GM21825 (cell line): Measurements from ENCODE around the gene WEE2.
"Not testable (repeated sequence)": the region's sequence is repeated elsewhere in the genome, so short reads cannot be mapped to it uniquely, and the experiment has no call there.

Source experiments
- ATAC-seq: cut with Tn5 transposase; IDR thresholded peaks from one replicate; pipeline ENCODE4 v1.9.1; 2021; ENCODE audit warnings: mild to moderate bottlenecking, moderate library complexity; ENCODE audit not compliant: unreplicated experiment

WEE2 gene

DNA sequence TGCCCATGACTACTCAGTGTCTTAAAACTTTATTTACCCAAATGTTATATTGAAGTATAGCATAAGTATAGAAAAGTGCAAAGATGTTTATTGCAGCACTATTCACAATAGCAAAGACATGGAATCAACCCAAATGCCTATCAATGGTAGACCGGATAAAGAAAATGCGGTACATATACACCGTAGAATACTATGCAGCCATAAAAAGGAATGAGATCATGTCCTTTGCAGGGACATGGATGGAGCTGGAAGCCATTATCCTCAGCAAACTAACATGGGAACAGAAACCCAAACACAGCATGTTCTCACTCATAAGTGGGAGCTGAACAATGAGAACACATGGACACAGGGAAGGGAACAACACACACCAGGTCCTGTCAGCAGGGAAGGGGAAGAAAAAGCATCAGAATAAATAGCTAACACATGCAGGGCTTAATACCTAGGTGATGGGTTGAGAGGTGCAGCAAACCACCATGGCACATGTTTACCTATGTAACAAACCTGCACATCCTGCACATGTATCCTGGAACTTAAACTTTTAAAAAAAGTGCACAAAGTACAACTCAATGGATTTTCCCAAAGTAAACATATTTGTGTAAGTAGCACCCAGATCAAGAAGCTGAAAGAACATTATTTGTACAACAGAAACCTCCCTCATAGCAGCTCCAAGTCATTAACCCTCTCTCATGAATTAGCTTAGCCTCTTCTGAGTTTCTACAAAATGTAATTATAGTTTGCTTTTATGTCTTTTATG is 18.9 kb upstream of the WEE2 start:
- ATAC-seq: not testable (repeated sequence)

DNA sequence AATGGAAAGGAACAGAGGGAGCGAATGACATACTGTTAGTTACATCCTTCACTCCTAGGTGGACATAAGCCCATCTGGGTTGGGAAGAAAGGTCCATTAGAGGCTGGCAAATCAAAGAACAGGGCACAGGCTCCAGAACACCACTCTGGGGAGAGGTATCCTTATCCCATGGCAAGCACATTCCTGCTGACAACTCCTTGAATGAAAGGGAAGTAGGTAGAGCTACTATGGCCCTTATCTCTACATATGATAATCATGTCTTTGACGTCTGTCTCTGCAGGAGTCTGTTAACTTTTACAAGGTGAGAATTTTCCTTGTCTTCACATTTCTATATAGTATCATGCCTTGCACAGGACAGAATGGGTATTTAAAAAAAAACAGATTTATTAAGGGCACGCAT is 16.6 kb upstream of the WEE2 start:
- no peak for ATAC-seq

DNA sequence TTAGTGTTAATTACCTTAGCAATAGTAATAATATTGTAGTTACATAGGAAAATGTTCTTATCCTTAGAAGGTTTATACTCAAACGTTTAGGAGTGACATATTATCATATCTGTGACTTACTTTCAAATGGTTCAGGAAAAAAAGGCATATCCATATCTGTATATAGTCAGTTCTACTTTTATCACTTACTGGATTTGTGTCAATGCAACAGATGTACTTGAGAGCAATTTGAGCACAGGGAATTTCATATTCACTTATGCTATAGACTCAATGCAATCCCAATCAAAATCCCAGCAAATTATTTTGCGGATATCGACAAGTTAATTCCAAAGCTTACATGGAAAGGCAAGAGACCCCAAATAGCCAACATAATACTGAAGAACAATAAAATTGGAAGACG is 16.2 kb upstream of the WEE2 start:
- no peak for ATAC-seq

DNA sequence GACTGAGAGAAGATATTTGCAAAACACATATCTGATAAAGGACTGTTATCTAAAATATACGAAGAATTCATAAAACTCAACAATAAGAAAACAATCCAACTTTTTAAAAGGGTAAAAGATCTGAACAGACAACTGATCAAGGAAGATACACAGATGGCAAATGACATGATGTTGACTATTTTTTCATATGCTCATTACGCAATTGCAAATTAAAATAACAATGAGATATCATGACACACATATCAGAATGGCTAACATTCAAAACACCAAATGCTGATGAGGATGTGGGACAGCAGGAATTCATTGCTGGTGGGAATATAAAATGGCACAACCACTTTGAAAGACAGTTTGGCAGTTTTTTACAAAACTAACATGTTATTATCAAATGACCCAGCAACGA is 15.1 kb upstream of the WEE2 start:
- ATAC-seq: no peak

DNA sequence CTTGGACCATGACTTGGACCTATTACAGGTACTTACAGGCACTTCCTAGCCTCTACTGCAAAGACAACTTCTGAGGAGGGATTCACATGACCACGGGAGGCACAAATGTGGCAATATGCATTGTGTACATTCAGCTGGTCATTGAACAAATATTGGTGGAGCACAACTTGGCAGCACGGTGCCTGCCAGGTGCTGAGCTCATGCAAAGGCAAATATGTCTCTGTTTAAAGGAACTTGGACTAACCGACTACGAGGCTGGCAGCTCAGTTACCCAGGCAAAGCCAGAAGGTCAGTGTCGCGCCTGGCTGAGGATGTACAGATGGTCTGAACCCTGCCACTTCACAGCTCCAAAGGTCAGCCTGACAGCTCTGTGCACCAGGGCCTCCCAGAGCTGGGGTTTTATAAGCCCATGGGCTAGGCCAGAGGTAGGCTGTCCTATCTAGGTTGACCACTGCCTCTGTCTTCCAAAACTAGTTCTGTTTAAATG is 12.3 kb upstream of the WEE2 start:
- no peak for ATAC-seq

DNA sequence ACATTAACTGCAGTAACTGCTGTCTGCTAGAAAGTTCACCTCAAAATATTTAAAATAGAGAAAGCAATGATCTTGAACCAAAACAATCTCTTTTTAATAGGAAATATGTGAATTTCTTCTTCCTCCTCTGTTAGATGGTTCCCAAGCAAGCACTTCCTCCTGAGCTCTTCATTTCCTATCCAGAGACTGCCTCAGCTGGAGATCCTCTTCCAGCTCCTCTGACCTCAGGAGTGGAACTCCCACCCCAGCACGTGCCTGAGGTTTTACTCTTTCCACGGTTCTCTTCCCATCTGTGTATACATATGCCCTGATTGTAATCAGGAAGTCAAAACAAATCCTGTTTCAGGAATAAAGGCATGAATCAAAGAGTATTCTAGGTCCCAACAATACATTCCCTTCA is 11.8 kb upstream of the WEE2 start:
- no peak for ATAC-seq

DNA sequence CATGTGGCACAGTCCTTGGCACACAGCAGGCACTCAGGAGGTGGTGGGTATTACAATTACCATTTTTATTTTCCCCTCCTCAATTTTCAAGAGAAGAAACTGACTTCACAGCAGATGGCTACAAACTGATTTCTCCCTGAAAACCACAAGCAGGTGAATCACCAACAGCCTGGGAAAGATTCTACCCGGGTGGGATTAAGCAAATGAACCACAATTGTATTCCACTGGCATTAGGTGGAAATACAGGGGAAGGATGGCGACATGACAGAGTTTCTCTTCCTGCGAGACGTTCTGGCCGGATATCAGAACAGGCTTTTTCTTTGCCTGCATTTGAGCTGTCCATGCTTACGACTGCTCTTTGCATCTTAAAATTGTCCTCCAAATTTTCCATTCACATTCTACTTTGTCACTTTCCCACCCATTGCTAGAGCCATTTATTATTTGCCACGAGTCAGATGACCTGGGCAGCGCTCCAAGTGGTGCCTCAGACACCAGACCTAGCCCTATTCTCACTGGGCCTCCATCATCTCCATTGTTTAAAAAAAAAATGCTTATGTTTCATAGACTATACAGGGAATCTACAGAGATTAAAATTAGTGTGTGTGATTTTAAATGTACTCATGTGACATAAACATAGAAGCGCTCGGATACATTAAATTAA is 10.8 kb upstream of the WEE2 start:
- no peak for ATAC-seq

DNA sequence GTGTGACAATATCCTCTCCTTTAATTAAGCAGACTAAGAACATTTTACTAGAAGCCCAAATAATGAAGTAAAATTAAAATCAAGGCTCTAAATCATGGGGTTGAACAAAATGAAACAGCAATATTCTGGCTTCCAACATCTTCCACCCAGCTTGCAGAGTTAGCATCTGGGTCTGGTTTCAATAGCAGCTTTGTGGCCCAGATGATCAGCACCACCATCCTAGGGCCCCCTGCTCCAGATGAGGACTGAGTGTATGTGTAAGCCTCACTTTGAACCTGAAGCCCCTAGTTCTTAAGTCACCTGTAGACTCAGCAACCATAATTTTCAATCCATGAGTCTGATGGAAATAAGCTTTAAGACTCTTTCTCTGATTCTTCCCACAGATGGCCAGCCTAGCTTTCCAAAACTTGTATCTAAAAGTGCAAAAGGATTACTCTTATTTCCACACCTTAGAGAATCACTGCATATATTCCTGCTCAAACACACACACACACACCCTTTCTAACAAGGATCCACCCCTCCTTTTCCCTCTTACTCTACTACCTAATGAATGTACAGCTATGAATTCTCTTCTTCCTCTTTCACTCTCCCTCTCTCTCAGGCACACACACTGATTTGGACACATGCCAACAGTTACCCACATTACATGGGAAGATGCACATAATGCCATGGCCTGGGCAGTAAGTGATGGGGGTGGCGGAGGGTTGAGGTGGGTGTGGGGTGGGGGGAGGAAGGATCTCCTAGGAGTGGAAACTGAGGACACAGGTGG is 9.7 kb upstream of the WEE2 start:
- no peak for ATAC-seq

DNA sequence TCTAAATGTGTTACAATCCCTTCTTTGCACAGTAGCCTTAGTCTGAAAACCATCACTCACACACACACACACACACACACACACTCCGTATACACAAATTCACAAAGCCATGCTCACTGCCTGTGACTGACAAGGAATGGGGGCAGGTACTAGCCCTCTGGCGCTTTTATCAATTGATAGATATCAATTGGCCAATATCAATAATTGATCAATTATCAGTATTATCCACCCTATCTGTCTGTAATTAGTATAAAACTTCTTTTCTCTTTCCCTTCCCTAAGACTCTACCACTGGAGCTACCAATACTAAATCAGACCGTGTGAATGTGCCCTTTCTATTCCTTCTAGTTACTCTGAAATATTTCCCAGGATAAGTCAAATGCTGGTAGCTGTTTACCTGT is 8.3 kb upstream of the WEE2 start:
- no peak for ATAC-seq

DNA sequence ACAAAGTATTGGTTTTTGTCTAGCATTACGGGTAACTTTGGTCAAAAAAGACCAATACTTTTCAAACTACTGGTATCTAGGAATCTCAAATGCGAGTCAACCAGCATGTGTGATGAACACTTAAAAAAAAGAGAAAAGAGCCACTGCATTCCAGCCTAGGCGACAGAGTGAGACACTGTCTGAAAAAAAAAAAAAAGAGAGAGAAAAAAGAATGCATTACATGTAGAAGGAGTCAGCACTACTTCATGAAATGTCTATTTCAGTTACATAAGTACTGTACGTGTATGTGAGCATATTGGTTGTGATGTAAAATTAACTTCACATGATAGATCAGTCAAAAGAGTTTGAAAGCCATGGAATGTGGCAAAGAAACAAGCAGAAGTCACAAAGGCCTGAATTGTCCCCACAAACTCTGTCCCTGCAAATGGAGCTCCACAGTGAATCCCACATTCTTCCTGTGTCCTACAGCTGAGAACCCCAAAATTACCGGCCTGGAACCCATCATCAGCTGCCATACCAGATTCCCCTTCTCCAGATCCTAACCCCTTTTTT is 7.8 kb upstream of the WEE2 start:
- no peak for ATAC-seq

DNA sequence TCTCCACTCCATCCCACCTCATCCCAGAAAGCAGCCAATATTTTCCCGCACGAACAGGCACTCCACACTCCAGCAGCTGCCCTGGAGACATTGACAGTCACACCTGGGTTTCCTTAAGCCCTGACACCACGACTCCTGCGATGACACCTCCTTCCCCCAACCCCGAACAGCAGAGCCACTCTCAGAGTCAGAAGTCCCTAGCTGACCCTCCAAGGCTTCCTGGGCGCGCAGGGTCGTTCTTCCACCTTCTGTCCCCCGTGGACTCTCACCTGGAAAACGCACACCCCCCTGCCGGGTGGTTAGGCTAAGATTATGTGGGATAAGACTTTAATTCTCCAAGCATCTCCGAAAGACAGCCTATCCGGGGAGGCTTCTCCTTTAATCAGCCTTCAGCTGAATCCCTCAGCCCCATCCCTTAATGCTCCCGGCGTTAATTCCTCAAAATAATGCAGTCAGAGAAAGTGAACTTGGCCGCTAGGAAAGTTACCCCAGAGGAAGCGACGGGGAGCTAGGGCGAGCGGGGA is 7.2 kb upstream of the WEE2 start:
- peak; percentile 1 for ATAC-seq

DNA sequence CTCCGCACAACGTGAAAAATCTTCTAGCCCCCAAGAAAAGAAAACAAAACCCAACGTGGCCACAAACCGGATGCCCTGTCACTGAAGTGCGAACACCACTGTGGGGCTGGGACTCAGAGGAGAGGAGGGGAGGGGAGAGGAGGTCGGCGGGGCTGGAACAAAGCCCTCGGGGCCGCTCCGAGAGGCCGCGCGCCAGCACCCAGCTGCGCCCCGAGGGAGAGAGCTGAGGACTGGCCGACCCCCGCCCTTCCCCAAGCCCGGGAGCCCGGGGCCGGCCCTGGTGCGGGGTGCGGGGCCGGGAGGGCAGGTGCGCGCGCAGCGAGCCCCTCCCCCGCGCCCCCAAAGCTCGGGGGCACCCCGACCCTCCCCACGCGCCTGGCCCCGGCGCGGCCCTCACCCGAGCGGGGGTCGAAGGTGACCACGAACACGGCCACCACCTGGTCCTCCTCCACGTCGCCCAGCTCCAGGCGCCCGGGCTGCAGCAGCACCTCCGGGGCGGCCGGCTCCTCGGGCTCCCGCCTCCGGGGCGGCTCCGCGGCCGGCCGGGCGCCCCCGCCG is 6.6 kb upstream of the WEE2 start:
- ATAC-seq: peak; percentile 85

DNA sequence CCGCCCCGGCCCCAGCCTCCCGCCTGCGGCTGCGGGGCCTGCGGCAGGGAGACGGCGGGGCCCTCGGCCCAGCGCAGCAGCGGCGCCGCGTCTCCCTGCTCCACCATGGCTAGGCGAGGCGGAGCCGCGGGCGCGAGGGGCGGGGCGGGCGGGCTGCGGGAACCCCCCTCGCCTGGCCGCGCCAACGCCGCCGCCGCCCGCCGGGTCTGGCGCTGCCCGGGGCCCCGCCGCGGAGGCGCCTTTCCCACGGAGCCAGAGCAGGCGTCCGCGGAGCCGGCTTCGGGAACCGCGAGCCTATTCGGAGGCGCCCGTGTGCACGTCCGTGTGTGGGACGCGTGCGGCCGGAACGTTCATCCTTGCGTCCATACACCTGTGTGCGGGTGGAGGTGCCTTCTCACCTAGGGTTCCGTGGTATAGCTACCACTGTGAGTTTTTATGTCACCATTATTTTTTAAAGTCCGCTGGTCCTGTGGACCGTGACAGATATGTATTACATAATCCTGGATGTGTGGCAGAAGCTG is 6.0 kb upstream of the WEE2 start, which contains the start of gene DENND11:
Gene DENND11 (minus strand): TSS at position 120 of the 521 bp plus-strand sequence. CDS start 13 bp downstream, at position 107.
- ATAC-seq: peak; percentile 77

DNA sequence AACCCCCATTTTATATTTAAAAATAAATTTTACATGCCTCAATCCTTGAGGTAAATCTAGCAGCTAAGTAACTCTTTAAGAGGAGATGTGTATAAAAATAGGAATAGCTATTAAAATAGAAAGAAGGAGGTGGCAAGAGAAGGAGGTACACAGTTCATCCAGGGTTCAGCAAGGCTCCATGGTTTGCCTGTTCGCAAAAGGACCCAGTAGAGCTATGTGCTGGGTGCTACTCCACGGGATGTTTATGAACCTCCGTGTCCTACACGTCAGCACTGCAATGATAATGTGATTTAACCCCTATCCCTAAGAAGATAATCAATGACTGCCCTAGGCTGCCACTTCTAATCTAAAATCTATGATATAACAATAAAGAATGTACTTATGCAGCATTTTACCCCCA is 5.3 kb upstream of the WEE2 start:
- ATAC-seq: no peak

DNA sequence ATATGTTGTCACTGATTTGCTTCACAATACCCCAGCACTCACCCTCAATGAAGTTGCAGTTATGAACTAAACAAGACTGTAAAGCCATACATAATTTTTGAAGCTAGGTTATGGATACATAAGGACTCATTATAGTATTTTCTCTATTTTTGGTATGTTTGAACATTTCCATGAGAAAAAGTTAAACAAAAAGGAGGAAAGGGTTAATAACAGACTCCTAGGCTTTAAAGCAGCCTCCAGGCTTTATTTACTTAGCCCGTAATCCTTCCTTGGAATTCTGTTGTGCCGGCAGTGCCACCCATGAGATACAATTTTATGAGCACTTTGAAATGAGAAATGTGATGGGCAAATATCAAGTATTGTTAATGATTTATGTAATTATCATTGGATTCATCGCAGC is 4.0 kb upstream of the WEE2 start:
- ATAC-seq: no peak

DNA sequence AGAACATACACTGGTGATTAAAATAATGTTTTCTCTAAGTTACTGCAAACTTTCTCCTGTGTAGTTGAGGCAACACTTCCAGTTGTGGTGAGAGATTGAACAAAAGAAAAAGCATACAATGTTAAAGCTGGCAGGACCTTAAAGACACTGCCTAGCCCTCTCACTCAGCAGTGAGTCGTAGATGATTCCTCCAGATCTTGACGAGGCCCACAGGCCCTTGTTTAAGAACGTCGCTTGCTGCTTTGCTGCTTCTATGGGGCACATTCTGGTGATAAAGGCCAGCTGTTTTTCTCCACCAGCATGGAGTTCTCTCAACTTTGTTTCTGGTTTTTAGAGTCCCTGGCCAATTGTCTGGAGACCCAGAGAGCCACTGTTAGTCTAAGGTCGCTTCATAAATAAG is 3.4 kb upstream of the WEE2 start:
- ATAC-seq: no peak

DNA sequence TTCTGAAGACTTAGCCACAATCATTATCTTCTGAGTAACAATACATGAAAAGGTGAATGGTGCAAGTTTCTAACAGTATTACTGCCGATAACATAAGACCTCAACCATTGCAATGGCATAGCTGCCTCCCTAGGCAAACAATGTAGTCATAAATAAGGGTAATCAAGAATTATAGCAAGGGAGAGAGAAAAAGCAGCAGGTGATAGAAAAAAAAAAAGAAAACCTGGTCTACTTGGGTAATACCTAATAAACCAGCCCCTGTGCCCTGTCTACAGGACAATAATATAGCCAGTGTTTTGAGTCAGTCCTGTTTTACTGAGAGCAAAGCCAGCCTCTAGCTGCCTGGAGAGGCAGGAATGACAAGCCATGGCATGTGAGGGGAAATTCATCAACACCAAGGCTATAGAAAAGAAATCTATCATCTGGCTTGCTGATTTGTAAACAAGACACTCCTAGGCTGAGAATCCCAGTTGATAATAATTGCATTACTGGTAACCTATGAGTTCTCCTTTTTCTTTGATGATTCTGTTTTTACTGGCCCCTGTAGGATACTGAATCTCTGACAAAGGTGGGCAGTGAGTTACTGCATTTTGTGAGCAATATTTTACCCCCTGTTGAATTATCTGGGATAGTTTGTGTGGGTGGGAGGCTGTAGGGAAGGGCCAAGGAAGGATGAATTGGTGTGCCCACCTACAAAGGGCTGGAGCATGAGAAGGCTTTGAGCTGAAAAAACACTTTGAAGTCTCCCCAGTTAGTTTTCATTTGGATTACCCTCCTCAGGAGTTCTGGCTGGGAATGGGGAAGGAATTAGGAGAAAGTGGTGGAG is 1.7 kb upstream of the WEE2 start:
- ATAC-seq: no peak

DNA sequence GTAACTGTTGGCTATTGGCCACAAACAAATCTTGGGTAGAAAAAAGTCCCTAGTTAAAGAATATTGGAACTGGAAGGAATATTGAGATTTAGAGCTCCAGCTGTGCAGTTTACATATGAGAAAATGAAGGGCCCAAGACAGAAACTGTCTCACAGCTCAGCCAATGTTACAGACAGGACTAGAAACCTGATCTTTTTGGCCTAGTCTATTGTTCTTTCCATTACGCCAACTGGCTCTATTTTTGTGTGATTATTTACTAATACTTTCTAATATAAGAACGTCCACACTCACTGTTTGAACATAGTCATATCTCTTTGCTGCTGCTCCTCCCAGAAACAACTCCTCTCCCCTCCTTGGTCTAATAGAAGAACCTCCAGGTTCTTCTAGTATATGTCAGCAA is 1.2 kb downstream of the WEE2 start:
- no peak for ATAC-seq

DNA sequence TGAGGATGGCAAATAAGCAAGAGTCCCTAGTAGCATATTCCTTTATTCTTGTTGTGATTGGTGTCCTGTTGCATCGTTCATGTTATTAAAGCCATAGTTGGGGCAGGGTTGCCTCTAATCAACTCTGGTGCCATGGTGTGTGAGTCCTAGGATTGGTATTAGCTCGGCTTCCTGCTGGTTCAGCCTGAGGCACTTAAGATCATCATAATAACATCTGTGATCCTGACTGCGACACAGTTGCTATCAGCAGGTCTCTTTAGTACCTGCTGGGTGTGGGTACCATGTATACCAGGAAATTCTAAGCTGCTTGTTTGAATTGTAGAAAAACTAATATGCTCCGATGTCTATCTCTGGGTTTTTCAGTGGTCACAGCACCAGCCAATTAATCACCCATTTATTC is 1.6 kb downstream of the WEE2 start:
- no peak for ATAC-seq

DNA sequence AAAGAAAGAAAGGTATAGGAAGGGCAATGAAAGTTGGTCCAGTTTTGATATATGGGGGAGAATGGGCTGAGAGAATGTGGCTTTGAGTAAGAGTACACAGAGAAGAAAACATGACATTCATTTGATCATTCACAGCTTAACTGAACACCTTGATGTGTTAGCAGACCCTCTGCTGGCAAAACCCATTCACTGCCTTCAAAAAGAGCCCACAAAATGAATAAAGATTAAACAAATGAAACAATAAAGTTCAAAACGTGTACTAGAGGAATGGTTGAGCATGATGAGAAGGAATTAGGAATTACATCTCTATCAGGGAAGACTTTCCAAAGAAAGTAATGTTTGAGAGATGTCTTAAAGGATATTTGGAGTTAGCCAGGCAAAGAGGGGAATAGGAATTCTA is 2.1 kb downstream of the WEE2 start:
- ATAC-seq: no peak
